Measurements from ENCODE around the gene NUP210L. TPM values are rescaled to one million over a fixed set of nuclear protein-coding genes. Genes with fewer than 3 reads are reported as not detected.

The NUP210L gene
- polyA plus RNA-seq, 6 donors from 2014 or later = not detected

- no peaks in the 10 kb centered on the region for H3K27me3 Mint-ChIP-seq
- ATAC-seq (ENCODE audit: low read depth in 2 of 2) (no peak), DNase-seq (no peak)
- peak overlapping the region in 4 of 6 donors; percentile 12 to 83 (median 61) for H3K27ac Mint-ChIP-seq
- peaks cover 4 to 7% of the 10 kb centered on the region in 2 donors for H3K36me3 Mint-ChIP-seq
- peak overlapping the region in 2 of 8 donors; percentile 30 to 79 for H3K4me3 Mint-ChIP-seq
- H3K9me3 Mint-ChIP-seq = no peaks in the 10 kb centered on the region
- peaks cover 33 to 54% (median 51%) of the 10 kb centered on the region in 3 donors for H3K4me1 Mint-ChIP-seq
Observed at GRCh38 chr1:153973071-153973470, 181.8 kb downstream of the NUP210L start.

GRCh38 chr1:153970346-153970745 lies 184.5 kb downstream of the NUP210L start:
- H3K4me3 Mint-ChIP-seq = peak overlapping the region in 2 of 8 donors; percentile 34 to 46
- no peaks in the 10 kb centered on the region for H3K27me3 Mint-ChIP-seq
- H3K9me3 Mint-ChIP-seq = no peaks in the 10 kb centered on the region
- H3K27ac Mint-ChIP-seq = peak overlapping the region in 1 of 6 donors; percentile 15
- ATAC-seq (ENCODE audit: low read depth in 2 of 2) (no peak), DNase-seq (no peak)
- H3K4me1 Mint-ChIP-seq = peaks cover 33 to 60% (median 53%) of the 10 kb centered on the region in 3 donors
- H3K36me3 Mint-ChIP-seq = peaks cover under 1 to 4% of the 10 kb centered on the region in 2 donors

- Mint-ChIP-seq H3K36me3 (no peaks in the 10 kb centered on the region), H3K27ac (peak overlapping the region in 4 of 6 donors; percentile 37 to 97 (median 90)), H3K4me1 (peaks cover 34 to 66% (median 59%) of the 10 kb centered on the region in 3 donors), H3K27me3 (no peaks in the 10 kb centered on the region), H3K4me3 (peak overlapping the region; percentile 36 to 100 (median 98)), H3K9me3 (no peaks in the 10 kb centered on the region)
- ATAC-seq (ENCODE audit: low read depth in 2 of 2) = no peak
- DNase-seq = no peak
Observed at GRCh38 chr1:153968972-153969371, 185.9 kb downstream of the NUP210L start.

GRCh38 chr1:153968408-153968807 lies 186.5 kb downstream of the NUP210L start:
- peak overlapping the region in 4 of 6 donors; percentile 29 to 100 (median 96) for H3K27ac Mint-ChIP-seq
- no peaks in the 10 kb centered on the region for H3K9me3 Mint-ChIP-seq
- peak overlapping the region; percentile 92 to 100 (median 98) for H3K4me3 Mint-ChIP-seq
- peaks cover 37 to 66% (median 64%) of the 10 kb centered on the region in 3 donors for H3K4me1 Mint-ChIP-seq
- no peaks in the 10 kb centered on the region for H3K36me3 Mint-ChIP-seq
- no peak for DNase-seq
- no peak for ATAC-seq (ENCODE audit: low read depth in 2 of 2)
- H3K27me3 Mint-ChIP-seq = no peaks in the 10 kb centered on the region

- no peak for DNase-seq
- H3K27me3 Mint-ChIP-seq = no peaks in the 10 kb centered on the region
- H3K9me3 Mint-ChIP-seq = no peaks in the 10 kb centered on the region
- H3K4me1 Mint-ChIP-seq = peaks cover 36 to 66% (median 64%) of the 10 kb centered on the region in 3 donors
- no peaks in the 10 kb centered on the region for H3K36me3 Mint-ChIP-seq
- peak overlapping the region; percentile 92 to 100 (median 98) for H3K4me3 Mint-ChIP-seq
- no peak for ATAC-seq (ENCODE audit: low read depth in 2 of 2)
- peak overlapping the region; percentile 94 to 100 (median 98) for H3K27ac Mint-ChIP-seq
Observed at GRCh38 chr1:153968000-153968363, 186.9 kb downstream of the NUP210L start.

- H3K27ac Mint-ChIP-seq = peak within 1 kb of the TSS; percentile 94 to 100 (median 98)
- peak within 1 kb of the TSS; percentile 92 to 100 (median 98) for H3K4me3 Mint-ChIP-seq
- H3K27me3 Mint-ChIP-seq = no peaks in the 10 kb centered on the region
- peaks cover 42 to 71% (median 64%) of the 10 kb centered on the region in 3 donors for H3K4me1 Mint-ChIP-seq
- DNase-seq (peak; percentile 91), ATAC-seq (ENCODE audit: low read depth in 2 of 2) (peak; percentile 85 to 87)
- H3K9me3 Mint-ChIP-seq = no peaks in the 10 kb centered on the region
- no peaks in the 10 kb centered on the region for H3K36me3 Mint-ChIP-seq
Observed at GRCh38 chr1:153967107-153967999, 187.5 kb downstream of the NUP210L start, which contains the start of gene CREB3L4. Gene CREB3L4 (plus strand): TSS chr1:153967902. CDS start chr1:153968526, 624 bp downstream.

GRCh38 chr1:153963850-153964331 lies 191.0 kb downstream of the NUP210L start:
- no peaks in the 10 kb centered on the region for H3K36me3 Mint-ChIP-seq
- peak overlapping the region; percentile 93 to 99 (median 96) for H3K27ac Mint-ChIP-seq
- DNase-seq = no peak
- ATAC-seq (ENCODE audit: low read depth in 2 of 2) = no peak
- H3K4me3 Mint-ChIP-seq = peak overlapping the region; percentile 78 to 97 (median 94)
- H3K4me1 Mint-ChIP-seq = peaks cover 49 to 83% (median 71%) of the 10 kb centered on the region in 3 donors
- H3K9me3 Mint-ChIP-seq = no peaks in the 10 kb centered on the region
- H3K27me3 Mint-ChIP-seq = no peaks in the 10 kb centered on the region

GRCh38 chr1:153963030-153963849 lies 191.6 kb downstream of the NUP210L start, which contains the start of gene SLC39A1:
Gene SLC39A1 (minus strand): TSS chr1:153963537. CDS start chr1:153962715, 822 bp downstream.
- Mint-ChIP-seq H3K4me3 (peak within 1 kb of the TSS; percentile 78 to 97 (median 94)), H3K27ac (peak within 1 kb of the TSS; percentile 93 to 99 (median 96)), H3K36me3 (no peaks in the 10 kb centered on the region), H3K9me3 (no peaks in the 10 kb centered on the region), H3K27me3 (no peaks in the 10 kb centered on the region), H3K4me1 (peaks cover 49 to 81% (median 71%) of the 10 kb centered on the region in 3 donors)
- ATAC-seq (ENCODE audit: low read depth in 2 of 2) (peak; percentile 34 to 43), DNase-seq (peak; percentile 88)

- DNase-seq = no peak
- peak overlapping the region; percentile 90 to 98 (median 95) for H3K27ac Mint-ChIP-seq
- H3K4me1 Mint-ChIP-seq = peaks cover 45 to 76% (median 66%) of the 10 kb centered on the region in 3 donors
- no peaks in the 10 kb centered on the region for H3K9me3 Mint-ChIP-seq
- peak overlapping the region; percentile 78 to 97 (median 94) for H3K4me3 Mint-ChIP-seq
- ATAC-seq (ENCODE audit: low read depth in 2 of 2) = no peak
- H3K36me3 Mint-ChIP-seq = no peaks in the 10 kb centered on the region
- no peaks in the 10 kb centered on the region for H3K27me3 Mint-ChIP-seq
Observed at GRCh38 chr1:153962088-153963029, 192.5 kb downstream of the NUP210L start.

GRCh38 chr1:153961421-153961820 lies 193.5 kb downstream of the NUP210L start:
- no peak for ATAC-seq (ENCODE audit: low read depth in 2 of 2)
- Mint-ChIP-seq H3K27me3 (no peaks in the 10 kb centered on the region), H3K9me3 (no peaks in the 10 kb centered on the region), H3K4me3 (peak overlapping the region in 7 of 8 donors; percentile 52 to 97 (median 92)), H3K27ac (peak overlapping the region in 5 of 6 donors; percentile 33 to 93 (median 63)), H3K36me3 (no peaks in the 10 kb centered on the region), H3K4me1 (peaks cover 50 to 78% (median 69%) of the 10 kb centered on the region in 3 donors)
- no peak for DNase-seq

GRCh38 chr1:153960206-153960605 lies 194.7 kb downstream of the NUP210L start:
- Mint-ChIP-seq H3K27me3 (no peaks in the 10 kb centered on the region), H3K4me1 (peaks cover 48 to 76% (median 66%) of the 10 kb centered on the region in 3 donors), H3K27ac (peak overlapping the region in 2 of 6 donors; percentile 60 to 78), H3K9me3 (no peaks in the 10 kb centered on the region), H3K36me3 (no peaks in the 10 kb centered on the region), H3K4me3 (peak overlapping the region in 1 of 8 donors; percentile 92)
- DNase-seq (no peak), ATAC-seq (ENCODE audit: low read depth in 2 of 2) (no peak)

- Mint-ChIP-seq H3K4me3 (peak overlapping the region in 6 of 8 donors; percentile 5 to 98 (median 40)), H3K4me1 (peaks cover 51 to 78% (median 70%) of the 10 kb centered on the region in 3 donors), H3K27ac (peak overlapping the region in 3 of 6 donors; percentile 57 to 99 (median 94)), H3K36me3 (peaks cover 0 to under 1% of the 10 kb centered on the region in 2 donors), H3K27me3 (no peaks in the 10 kb centered on the region), H3K9me3 (no peaks in the 10 kb centered on the region)
- ATAC-seq (ENCODE audit: low read depth in 2 of 2) (no peak), DNase-seq (no peak)
Observed at GRCh38 chr1:153959454-153959853, 195.4 kb downstream of the NUP210L start.
